DOHH2 (cell line): ENCODE measurements around the gene OR52L1.

Experiments used
- EZH2phosphoT487 ChIP-seq: fragments of 200-600 bp; sonication (generic); IDR thresholded peaks from 2 replicates; pipeline ENCODE4 v1.6.1; 2017; ENCODE audit warnings: borderline replicate concordance, mild to moderate bottlenecking, antibody characterized with exemption, low read length, moderate library complexity, mixed read lengths
- TF ChIP-seq, protein P1 (sequence below): fragments of 200-600 bp; sonication (generic); IDR thresholded peaks from one replicate; pipeline ENCODE4 v1.5.1; 2014; ENCODE audit warnings: antibody characterized with exemption, mild to moderate bottlenecking, low read depth, low read length; ENCODE audit not compliant: poor library complexity, severe bottlenecking

DNA sequence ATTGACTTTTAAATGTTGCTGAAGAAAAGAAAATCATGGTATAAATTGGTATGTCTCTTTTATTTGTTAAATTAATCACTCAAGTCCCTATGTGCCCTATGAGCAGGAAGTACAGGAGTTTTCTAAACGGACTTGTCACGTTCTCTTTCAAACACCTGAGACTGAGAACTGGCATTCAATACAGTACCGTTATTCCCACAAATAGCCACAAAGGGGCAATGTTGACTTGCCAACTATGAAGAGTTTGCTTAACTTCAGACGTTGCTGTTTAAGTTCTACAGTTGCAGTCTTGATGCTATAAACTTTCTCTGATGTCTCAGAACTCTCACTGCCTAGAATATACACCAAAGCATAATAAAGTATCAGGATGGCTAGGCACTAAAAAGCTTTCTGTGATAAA lies 36.2 kb upstream of the OR52L1 start:
- TF ChIP-seq, protein P1, sequence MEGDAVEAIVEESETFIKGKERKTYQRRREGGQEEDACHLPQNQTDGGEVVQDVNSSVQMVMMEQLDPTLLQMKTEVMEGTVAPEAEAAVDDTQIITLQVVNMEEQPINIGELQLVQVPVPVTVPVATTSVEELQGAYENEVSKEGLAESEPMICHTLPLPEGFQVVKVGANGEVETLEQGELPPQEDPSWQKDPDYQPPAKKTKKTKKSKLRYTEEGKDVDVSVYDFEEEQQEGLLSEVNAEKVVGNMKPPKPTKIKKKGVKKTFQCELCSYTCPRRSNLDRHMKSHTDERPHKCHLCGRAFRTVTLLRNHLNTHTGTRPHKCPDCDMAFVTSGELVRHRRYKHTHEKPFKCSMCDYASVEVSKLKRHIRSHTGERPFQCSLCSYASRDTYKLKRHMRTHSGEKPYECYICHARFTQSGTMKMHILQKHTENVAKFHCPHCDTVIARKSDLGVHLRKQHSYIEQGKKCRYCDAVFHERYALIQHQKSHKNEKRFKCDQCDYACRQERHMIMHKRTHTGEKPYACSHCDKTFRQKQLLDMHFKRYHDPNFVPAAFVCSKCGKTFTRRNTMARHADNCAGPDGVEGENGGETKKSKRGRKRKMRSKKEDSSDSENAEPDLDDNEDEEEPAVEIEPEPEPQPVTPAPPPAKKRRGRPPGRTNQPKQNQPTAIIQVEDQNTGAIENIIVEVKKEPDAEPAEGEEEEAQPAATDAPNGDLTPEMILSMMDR: peak; percentile 54
- TF ChIP-seq EZH2phosphoT487: no peak
